MCF 10A (cell line): ENCODE results near the gene MRPL38. TPM values are rescaled to one million over a fixed set of nuclear protein-coding genes. Genes with fewer than 3 reads are reported as not detected.

Experiments used
- BruUV-seq: library from RNA; stranded (reverse); fragments of 400-500 nt; replicated peaks from 2 replicates; lab custom pipeline; 2021; lab: Mats Ljungman, UMichigan
- CTCF ChIA-PET: fragments of 300-600 bp; sonication (Branson Sonifier 250); formaldehyde crosslinking; extraction: SDS; loops from one replicate; lab custom pipeline; 2021; ENCODE audit warnings: antibody characterized with exemption, inconsistent platforms; lab: Yijun Ruan, JAX
- POLR2A ChIA-PET: fragments of 300-600, 350-650 bp; sonication (Branson Sonifier 250); formaldehyde crosslinking; extraction: SDS; loops from one replicate; lab custom pipeline; 2020; ENCODE audit warnings: antibody characterized with exemption, inconsistent platforms; lab: Yijun Ruan, JAX
- DNase-seq: peaks from one replicate; pipeline ENCODE4 v3.0.0-alpha.2; 2018; ENCODE audit not compliant: unreplicated experiment
- H3K27ac Mint-ChIP-seq: one replicate; pipeline ENCODE4 v1.8.0; 2022; ENCODE audit warnings: mild to moderate bottlenecking, low read depth, mixed read lengths; ENCODE audit not compliant: unreplicated experiment
- H3K27me3 Mint-ChIP-seq: one replicate; pipeline ENCODE4 v1.8.0; 2022; ENCODE audit warnings: mixed read lengths; ENCODE audit not compliant: insufficient read depth, unreplicated experiment
- H3K36me3 Mint-ChIP-seq: one replicate; pipeline ENCODE4 v1.8.0; 2022; ENCODE audit warnings: mild to moderate bottlenecking, moderate library complexity, mixed read lengths; ENCODE audit not compliant: insufficient read depth, unreplicated experiment
- H3K4me1 Mint-ChIP-seq: one replicate; pipeline ENCODE4 v1.8.0; 2022; ENCODE audit warnings: mixed read lengths; ENCODE audit not compliant: insufficient read depth, unreplicated experiment
- H3K4me3 Mint-ChIP-seq: one replicate; pipeline ENCODE4 v1.8.0; 2022; ENCODE audit warnings: mild to moderate bottlenecking, moderate library complexity, mixed read lengths; ENCODE audit not compliant: unreplicated experiment
- H3K9me3 Mint-ChIP-seq: one replicate; pipeline ENCODE4 v1.8.0; 2022; ENCODE audit warnings: mixed read lengths; ENCODE audit not compliant: unreplicated experiment
- CTCF ChIP-seq: fragments of 200-600 bp; IDR thresholded peaks from one replicate; pipeline ENCODE4 v1.8.0; 2022; ENCODE audit warnings: antibody characterized with exemption, mild to moderate bottlenecking; ENCODE audit not compliant: unreplicated experiment
- intact Hi-C: fragments of 100-400 bp; cut with micrococcal nuclease; formaldehyde crosslinking; loops from 2 replicates; pipeline ENCODE4 v1.14.1; 2022
- total RNA-seq: library from RNA; stranded (reverse); gene quantifications from 2 replicates; pipeline ENCODE4 v1.2.3, GENCODE V29; 2022

The MRPL38 gene
- total RNA-seq, 1 experiment from 2014 or later, result 111 TPM

DNA sequence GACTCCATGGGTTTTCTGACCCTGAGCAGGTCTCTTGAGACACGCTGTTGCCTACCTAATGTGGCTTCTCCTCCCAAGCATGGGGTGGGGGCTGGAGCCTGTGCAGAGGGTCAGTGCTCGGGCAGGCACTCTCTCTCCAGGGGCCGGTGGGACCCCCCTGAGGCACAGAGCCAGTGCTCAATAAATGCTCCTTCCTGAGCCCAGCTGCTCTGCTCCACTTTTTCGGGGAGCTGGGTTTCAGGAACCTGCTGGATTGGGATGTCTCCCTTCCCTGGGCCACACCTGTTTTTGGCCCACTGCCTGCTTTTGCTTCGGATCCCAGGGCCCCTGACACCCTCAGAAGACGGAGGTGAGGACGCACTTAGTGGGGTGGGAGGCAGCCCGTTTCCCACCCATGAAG, 6.6 kb downstream of the MRPL38 start:
- peaks cover 19% of the 10 kb centered on the region for H3K4me1 Mint-ChIP-seq
- no peak for TF ChIP-seq CTCF
- peak overlapping the region; percentile 70 for H3K27ac Mint-ChIP-seq
- BruUV-seq, result no TSS peak
- H3K27me3 Mint-ChIP-seq, result no peaks in the 10 kb centered on the region
- ChIA-PET POLR2A (interaction anchor here (0.6 to 5.0 kb wide), 7 partner anchors 7 to 484 kb away, joined by 3 to 80 read pairs (median 4); partner anchors contain the start of genes MRPL38, RECQL5, SAP30BP and TRIM47), CTCF (interaction anchor here (0.6 kb wide), 1 partner anchor 43 kb away, joined by 3 read pairs; the partner anchor contains the start of gene WBP2)
- intact Hi-C loops, result no loop called here
- peaks cover 39% of the 10 kb centered on the region for H3K36me3 Mint-ChIP-seq
- no peak for DNase-seq
- peak overlapping the region; percentile 74 for H3K4me3 Mint-ChIP-seq
- H3K9me3 Mint-ChIP-seq, result no peaks in the 10 kb centered on the region

DNA sequence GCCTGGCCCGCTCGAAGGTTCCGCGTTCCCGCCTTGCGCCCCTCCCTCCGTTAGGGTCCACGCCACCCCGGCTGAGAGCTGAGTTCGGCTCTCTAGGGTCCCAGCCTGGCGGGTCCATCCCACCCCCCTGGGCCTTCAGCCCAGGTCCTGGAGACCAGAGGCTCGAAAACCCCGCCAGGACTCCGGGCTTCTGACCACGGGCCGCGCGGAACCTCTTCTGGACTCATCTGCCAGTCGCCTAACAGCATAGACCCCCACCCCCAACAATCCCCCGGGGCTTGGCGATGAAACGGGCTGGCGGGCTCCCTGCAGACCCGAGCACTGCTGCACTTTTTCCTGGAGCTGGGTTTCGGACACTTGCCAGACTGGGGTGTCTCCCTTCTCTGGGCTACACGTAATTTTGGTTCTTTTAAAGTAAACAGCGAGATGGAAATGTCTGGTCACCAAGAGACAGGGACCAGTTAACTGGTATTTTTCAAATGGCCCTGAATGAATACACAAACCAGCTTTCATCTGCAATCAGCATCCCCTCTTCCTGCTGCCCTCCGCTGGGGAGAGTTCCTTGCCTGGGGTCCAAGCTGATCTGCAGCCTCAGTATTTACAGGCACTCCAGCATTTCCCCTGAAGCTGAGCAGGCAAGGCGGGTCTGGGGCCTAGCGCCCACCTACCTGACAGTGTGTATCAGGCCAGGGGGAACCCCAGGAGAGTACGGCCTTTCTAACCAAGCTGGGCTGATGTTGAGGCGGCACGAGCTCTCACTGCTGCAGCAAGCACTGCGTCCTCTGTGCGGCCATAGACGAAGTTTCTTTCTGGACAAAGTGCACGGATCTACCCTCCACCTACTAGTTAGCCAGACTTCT, 7.3 kb downstream of the MRPL38 start:
- ChIA-PET POLR2A (interaction anchor here (0.5 to 5.0 kb wide), 14 partner anchors 8 to 281 kb away, joined by 3 to 80 read pairs (median 4); partner anchors contain the start of genes GALK1, MRPL38, RECQL5 and SAP30BP), CTCF (interaction anchor here (0.9 to 2.2 kb wide), 6 partner anchors 10 to 133 kb away, joined by 5 to 12 read pairs (median 6); partner anchors contain the start of gene GALK1)
- DNase-seq, result no peak
- no peak for TF ChIP-seq CTCF
- peaks cover 19% of the 10 kb centered on the region for H3K4me1 Mint-ChIP-seq
- no peaks in the 10 kb centered on the region for H3K9me3 Mint-ChIP-seq
- peak overlapping the region; percentile 70 for H3K27ac Mint-ChIP-seq
- peaks cover 39% of the 10 kb centered on the region for H3K36me3 Mint-ChIP-seq
- H3K27me3 Mint-ChIP-seq, result no peaks in the 10 kb centered on the region
- H3K4me3 Mint-ChIP-seq, result peak overlapping the region; percentile 74
- TSS peak; percentile 44 for BruUV-seq
- intact Hi-C loops, result loop anchor here (2.0 kb wide), 1 partner anchor 43 kb away; the partner anchor contains the start of gene WBP2

DNA sequence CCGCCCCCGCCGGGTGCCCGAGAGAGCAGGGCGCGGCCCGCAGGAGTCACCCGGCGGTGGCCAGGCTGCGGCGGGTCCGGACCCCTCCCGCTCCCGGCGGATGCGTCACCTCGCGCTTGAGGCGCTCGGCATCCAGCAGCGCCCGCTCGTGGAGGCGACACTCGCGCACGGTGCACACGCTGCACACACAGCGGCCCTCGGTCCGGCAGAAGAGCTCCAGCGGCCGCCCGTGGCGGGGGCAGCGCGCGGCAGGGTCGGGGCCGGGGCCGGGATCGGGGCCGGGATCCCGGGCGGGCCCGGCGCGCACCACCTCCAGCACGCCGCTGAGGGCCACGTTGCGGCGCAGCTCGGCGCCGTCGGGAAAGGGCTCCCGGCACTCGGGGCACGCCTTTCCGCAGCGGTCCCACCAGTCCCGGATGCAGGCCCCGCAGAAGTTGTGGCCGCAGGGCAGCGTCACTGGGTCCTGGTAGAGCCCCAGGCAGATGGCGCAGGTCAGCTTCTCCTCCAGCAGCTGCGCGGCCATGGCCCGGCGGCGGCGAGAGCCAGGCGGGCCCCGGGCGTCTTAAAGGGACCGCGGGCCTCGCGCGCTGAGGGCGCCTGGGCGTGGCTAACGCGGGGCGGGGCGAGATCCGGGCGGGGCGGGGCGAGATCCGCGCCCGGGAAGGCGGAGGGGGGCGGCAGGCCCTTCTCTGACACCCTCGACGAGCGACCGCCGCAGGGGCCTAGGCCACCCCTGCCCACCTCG, 8.1 kb downstream of the MRPL38 start, which contains the start of gene TRIM65:
Gene TRIM65, minus strand, starts transcription at position 537 of the 745 bp plus-strand sequence. Its CDS starts 14 bp downstream, at position 523.
- Mint-ChIP-seq H3K36me3 (peaks cover 43% of the 10 kb centered on the region), H3K4me3 (peak within 1 kb of the TSS; percentile 74), H3K27ac (peak within 1 kb of the TSS; percentile 70), H3K4me1 (peaks cover 19% of the 10 kb centered on the region), H3K9me3 (no peaks in the 10 kb centered on the region), H3K27me3 (no peaks in the 10 kb centered on the region)
- ChIA-PET POLR2A (interaction anchor here (0.6 to 5.0 kb wide), 19 partner anchors 9 to 380 kb away, joined by 3 to 80 read pairs (median 5); partner anchors contain the start of genes GALK1, MRPL38, RECQL5 and SAP30BP), CTCF (interaction anchor here (0.5 to 2.2 kb wide), 14 partner anchors 9 to 222 kb away, joined by 3 to 12 read pairs (median 5); partner anchors contain the start of genes GALK1 and TRIM47)
- no TSS peak for BruUV-seq
- intact Hi-C loops, result loop anchor here (1.0 to 2.0 kb wide), 2 partner anchors 42 to 132 kb away; partner anchors contain the start of gene WBP2
- peak; percentile 71 for DNase-seq
- peak; percentile 14 for TF ChIP-seq CTCF
